Hematopoietic multipotent progenitor cell treated with erythropoietin and hydrocortisone succinate and interleukin-3 and kit ligand, for 4 days (in vitro differentiated cells): Measurements from ENCODE around the gene LRP1B.

Experiments
- DNase-seq: peaks from one replicate; pipeline ENCODE4 v3.0.0-alpha.2; 2015

LRP1B gene

DNA sequence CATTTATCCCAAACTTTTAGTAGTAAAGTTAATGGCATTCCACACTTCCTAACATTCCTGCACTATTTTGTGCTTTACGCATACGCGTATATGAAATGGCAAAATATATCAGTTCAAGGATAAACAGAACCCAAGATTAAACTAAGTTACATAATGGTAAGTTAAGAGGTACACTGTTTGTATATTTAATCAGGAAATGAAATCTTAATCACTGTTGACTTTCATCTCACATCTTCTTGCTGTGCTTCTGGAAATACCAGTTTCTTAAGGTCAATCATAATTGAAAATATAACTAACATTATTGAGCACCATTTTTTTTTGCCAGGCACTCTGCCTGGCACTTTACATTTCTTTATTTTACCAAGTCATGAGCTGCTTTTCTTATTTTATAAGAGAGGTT is 565.2 kb downstream of the LRP1B start:
- no peak for DNase-seq

DNA sequence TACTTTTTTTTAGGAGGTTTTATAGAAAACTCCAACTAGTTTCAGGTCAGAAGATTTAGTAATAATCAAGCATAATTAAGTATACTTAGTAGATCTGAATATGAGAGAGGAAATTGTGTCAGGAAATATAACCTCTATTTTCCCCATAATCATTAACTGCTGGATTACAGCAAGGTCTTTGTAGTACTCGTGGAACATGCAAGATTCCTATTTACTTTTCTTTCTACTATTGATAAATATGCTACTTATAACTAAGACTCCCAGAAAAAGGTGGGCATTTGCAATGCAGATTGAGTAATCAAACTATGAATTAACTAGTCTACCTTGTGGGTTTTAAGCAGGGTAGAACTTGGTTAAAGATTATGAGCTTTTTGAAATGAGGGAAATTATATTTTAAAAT is 570.1 kb downstream of the LRP1B start:
- DNase-seq = no peak

DNA sequence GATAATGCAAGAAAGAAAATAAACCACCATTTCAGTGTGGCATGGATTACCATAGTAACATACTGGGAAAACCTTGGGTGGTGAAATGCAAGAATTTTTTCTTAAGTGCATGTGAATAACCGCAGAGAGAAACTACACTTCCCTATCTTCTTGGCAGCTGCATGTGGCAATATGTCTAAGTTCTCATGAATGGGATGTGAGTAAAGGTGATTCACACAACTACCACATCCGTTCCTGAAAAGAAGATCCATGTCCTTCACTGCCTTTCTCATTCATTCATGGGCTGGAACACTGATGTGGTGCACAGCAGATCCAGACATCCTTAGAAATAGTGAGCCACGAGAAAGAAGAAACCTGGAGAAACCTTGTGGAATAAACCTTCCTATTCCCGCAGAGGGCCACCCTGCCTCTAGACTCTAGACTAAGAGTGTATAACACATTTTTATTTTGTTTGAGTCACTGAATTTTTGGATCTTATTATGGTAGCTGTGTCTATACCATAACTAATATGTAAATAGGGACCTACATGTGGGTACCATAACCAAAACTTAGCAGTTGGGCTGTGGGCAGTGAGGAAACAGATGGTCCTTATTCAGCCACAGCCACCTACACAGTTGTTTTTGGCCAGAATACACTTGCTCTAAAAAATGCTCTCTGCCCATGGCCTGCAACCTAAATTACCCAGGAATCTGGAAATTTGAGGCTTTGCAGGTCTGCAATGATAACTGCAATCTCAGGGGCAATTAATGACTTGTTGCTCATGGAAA is 573.3 kb downstream of the LRP1B start:
- peak; percentile 71 for DNase-seq

DNA sequence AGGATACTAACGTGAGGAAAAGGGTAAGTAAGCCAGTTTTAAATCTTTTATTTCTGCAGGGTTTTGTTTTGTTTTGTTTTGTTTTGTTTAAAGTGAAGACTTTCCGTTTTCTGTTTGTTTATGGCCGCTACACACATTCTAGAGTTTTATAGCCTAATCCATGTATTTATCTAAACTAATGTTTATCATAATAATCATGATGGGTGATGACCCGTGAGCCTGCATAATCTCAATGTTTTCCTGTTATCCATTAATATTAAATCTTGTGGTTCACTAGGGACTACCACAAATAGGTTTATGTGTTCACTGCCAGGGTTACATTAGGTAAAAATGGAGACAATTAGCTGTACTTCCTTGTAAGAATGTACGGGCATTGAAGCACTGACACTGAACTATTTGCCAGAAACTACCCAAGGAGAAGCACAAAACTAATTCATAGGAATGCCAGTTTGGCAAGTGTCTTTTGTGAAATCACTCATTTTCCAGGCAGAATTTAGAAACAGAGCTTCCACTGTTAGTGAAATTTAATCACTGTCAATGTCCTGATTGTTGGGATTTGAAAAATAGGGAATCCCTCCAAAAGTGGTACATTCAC is 574.8 kb downstream of the LRP1B start:
- DNase-seq = no peak

DNA sequence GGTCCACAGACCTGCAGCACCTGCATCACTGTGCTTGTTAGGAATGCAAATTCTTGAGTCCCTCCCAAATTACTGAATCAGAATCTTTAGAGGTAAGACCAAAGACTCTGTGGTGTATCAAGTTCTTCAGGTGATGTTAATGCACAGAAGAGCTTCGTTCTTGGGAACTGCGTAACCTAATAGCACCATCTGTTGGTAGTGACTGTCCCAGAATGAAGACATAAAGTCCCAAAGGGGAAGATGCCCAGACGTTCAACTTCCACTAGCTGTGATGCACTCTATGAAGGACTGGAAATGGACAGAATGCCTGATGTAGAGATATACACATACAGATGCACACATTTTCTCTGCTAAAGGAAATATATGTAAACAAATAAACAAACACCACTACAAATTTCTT is 576.0 kb downstream of the LRP1B start:
- DNase-seq = peak; percentile 74

DNA sequence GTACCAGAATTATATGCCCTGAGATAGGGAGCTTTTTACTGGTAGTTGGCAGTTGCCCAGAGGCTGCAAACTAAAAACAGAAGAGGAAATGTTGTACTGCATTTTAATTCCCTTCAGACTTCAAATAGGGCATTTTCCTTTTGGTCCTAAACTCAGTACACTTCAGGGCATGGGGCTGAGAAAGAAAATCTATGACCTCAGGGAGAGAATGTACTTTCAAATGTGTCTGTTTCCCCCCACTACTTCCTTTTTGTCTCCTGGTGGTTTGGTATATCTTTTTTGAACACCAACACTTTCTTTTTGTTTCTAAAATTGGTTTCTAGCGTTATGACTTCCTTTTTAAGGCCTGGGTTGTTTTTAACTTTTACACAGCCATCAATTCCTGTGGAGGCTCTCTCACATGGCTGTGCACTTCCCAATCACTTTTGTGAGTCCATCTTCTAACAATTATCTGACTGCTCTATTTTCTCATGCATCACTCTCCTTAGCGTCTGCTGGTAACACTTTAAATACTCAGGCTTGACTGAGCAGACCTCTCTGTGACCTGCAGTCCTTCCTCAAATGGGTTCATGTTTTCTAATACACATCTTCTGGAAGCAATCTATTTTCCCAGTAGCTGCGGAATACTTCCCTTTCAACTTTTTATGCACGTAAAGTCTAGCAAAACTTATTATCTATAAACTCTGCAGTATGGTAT is 596.0 kb downstream of the LRP1B start:
- DNase-seq = peak; percentile 65

DNA sequence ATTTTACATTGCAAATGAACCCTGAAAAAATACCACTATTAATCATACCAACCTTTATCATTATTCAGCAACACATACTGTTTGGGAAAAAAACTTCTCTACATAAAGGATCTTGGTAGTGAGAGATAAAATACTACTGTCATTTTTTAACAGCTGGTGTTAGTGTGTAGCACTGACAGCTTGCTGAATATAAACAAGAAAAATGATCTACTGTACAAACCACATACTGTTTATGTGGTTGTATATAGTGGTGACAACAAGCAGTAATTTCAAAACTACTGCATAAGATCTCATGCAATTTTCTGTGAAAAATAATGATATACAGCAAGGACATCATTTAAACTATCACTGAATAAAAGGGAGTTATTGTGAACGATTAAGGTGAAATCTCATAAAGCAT is 601.2 kb downstream of the LRP1B start:
- no peak for DNase-seq

DNA sequence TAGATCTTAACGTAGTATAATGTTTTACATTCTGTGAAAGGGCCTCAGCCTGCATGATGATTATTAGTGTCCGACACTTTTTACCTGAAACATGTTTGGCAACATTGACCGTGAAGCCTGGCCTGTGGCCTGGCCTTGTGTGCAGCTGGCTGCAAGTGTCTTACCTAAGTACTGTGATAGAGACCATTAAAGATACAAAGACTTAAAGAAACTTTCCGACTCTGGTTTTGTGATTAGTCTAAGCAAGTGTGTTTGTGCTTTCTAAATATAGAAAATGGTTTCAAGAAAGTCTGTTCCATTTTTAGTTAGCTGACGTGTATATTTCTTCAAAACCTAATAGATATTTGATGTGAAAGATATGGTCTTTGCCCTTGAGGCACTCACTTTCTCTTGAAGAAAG is 601.8 kb downstream of the LRP1B start:
- DNase-seq = no peak

DNA sequence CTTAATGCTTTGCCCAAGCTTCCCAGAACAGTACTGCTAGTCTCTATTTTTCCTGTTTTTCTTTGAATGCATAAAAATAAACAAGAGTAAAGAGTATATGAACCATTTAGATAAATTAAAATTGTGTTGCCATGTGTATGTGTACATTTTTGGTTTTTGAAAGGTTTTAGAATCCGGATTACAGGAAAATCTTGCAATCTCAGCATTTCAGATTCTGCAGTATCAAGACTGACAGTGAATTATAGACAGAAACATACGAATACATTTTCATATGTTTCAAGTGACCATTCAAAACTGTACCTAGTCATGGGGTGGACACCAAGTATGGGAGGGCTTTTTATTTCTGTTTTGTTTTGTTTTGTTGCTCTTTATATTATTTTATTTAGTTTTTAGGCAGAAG is 604.1 kb downstream of the LRP1B start:
- no peak for DNase-seq

DNA sequence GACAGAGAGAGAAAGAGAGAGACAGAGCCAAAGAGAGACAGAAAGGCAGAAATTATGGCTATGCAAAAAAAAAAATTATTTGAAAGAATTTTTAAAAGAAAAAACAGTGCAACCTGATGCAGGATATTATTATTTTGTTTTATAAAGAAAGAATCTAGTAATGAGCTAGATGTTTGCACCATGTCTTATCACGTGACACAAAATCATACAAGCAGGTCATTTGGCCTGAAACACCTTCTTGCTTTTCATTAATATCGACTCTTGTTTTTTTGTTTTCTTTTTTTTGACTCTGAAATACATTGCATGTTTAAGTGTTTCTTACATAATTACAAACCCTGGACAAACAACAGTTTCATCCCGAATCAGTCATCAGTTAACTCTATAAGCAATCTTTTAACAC is 606.0 kb downstream of the LRP1B start:
- no peak for DNase-seq

DNA sequence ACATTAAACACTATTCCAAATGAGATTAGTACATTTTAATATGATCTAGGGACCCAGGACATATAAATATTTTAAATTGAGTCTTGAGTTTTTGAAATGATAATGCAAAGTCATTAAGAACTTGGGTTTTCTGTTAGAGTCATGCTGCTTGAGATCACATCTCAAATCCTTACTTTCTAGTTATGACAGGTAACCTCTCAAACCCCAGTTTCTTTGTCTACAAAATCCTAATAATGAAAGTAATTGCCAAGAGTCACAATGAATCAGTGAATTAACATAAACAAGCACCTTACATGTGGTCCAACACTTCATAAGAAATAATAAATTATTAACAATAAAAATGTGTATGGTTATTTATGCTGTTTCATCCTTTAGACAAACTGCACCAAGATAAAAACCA is 607.6 kb downstream of the LRP1B start:
- DNase-seq = no peak

DNA sequence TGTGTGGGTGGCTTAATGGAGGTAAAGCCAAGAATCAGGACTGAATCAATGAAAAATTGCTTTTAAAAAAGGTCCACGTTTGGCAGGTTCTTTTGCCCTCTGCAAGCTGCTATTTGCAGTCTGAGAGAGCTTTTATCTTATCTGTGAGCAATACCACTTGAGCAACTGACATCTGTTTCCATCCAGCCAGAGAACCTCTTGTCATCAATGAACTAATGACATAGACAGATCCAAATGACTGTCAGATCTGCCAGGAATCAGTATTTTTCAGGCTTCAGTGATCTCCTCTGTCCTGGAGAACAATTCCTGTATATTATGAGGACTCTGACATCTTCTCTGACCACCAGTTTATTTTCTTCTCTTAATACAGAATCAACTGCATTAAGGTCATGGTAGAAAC is 608.1 kb downstream of the LRP1B start:
- DNase-seq = peak; percentile 15

DNA sequence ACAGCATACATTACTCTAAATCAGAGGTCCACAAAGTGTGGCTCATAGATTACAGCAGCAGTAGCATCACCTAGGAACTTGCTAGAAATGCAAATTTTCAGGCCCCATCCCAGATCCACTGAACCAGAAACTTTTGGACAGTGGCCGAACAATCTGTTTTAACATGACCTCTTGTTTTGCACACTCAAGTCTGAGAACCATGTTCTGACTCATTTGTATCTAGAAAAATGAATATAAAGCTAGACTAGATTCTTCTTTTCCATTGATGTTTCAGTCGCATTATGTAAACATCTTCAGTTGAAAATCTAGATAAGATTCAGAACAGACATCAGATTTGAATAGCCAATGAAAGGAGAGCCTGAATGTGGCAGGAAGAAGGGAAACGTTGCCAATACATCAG is 608.8 kb downstream of the LRP1B start:
- DNase-seq = no peak

DNA sequence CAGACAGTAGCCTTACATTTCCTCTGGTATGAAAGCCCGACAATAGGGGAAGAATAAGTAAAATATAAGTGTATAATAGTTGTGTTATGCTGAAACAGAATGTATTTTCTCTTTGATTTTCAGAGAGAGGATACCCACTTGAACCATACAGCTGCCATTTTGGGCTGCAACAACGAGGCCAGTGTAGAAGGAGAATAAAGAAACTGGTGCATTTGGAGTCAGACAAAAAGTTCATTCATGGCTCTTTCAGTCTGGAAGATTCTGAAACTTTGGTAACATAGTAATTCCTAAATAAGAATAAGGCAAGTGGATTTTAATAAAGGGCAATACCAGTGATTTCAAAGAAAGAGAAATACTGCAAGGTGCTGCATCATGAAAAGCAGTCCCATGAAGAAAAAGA is 610.9 kb downstream of the LRP1B start:
- DNase-seq = no peak

DNA sequence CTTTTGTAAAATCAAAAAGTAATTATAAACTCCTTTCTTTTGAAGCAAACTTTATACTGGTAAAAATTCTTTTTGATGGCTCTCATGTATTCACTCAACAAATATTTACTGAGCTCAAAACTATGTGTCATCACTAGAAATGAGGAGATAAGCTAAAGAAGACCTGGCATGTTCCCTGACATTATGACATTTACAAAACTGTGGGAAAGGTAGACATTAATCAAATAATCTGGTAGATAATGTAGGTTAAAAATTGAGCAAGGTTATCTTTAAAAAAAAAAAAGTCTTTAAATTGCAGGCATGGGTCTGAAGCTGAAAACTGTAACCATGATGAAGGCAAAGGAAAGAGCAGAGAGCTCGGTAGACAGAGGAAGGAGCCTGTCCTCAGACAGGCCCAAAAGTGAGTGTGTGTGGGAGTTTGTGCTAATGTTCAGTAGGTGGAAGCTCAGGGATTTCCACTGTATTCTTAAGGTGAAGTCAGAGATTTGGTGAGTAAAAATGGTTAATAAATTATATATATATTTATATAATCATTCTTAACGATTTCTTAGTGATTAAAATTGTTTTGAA is 612.9 kb downstream of the LRP1B start:
- no peak for DNase-seq

DNA sequence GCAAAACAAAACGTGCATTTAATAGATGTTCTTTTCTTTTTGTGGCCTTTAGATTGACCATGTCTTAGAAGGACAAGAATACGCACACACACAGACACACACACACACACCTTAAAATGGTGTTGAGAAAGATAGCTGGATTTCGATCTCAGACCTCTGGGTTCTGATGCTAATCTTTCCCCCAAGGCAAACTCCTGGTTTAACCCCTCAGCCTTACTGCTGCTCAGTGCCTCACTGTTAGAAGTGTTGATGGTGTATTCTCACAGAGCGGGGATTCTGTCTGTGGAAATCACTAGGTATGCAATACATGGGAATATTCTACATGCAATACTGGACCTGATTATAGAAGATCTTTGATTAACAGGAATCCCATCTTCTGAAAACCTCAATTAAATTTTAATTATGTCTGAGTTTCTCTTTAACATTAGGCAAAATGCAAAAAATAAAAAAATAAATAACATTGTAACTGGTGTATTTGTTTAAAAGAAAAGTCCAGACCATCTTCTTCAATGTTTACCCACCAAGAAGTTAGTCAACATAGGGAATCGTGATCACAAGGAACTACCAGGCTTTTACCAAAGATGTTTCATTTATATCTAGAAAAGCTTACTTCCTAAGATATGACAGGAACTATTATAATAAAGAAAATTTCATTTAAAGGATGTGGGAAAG is 613.5 kb downstream of the LRP1B start:
- DNase-seq = no peak

DNA sequence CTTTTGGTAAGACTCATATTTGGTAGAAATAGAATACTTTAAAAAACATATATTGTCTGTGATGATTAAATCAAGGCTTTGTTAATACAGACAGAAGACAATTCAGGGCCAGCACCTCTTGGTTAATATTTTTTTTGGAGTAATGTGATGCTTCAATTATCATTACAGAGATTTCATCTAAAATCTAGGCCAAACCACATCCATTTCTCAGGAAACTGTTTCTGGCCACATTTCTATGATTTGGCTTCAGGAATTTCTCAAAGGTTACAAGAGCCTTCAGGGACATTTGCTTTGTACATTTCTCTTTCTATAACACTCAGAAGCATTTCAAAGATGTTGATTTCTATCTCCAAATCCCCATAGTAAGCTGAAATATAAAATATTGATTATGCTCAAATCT is 614.9 kb downstream of the LRP1B start:
- no peak for DNase-seq

DNA sequence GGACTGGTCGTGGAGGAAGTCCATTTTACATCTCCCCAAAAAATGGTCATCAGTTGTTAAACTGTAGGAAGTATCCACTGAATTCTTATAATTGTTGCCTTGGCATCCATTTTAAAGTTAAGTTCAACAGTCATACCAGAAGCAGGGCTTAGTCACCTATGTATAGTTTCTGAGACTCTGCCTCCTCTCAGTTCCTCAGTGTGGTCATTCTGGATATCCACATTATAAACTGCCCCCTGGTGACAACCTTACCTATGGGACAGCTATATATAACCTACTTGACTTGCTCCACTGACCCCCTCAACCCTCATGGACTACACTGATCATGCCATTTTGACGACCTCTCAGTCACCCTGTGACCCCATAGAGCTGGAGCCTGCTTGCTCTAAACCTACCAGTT is 617.0 kb downstream of the LRP1B start:
- no peak for DNase-seq

DNA sequence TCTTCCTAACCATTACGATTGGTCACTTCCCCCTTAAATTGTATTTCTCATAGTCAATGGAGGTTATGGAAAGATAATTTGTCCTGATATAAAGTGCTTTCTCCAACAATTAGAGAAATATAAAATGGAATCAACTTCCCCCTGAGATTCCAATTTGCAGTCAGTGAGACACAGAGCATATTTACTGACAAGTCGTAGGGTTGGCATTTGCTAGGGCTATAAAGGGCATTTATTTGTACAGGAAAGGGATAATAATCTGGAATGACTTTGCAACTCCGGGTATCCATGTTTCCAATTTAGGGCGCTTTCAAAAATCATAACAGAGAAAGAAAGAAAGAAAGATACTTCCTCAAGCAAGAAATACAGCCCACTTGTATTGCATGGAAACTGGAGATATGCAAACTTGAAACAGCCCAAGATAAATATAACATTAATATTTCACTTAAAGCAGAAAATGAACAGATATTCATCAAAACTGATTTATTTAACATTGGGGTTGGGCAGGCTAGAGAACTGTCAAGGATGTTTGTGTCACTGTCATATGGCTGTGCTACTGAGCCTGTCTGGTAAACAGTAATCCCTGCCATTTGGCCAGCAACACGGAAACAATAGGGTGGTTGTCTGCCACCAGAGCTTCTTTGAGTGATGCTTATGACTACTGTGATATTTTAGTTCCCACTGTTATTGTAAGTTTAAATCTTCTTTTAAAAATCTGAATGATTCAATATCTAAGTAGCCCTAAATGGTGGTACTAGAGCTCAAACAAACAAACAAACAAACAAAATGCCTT is 621.8 kb downstream of the LRP1B start:
- DNase-seq = no peak

DNA sequence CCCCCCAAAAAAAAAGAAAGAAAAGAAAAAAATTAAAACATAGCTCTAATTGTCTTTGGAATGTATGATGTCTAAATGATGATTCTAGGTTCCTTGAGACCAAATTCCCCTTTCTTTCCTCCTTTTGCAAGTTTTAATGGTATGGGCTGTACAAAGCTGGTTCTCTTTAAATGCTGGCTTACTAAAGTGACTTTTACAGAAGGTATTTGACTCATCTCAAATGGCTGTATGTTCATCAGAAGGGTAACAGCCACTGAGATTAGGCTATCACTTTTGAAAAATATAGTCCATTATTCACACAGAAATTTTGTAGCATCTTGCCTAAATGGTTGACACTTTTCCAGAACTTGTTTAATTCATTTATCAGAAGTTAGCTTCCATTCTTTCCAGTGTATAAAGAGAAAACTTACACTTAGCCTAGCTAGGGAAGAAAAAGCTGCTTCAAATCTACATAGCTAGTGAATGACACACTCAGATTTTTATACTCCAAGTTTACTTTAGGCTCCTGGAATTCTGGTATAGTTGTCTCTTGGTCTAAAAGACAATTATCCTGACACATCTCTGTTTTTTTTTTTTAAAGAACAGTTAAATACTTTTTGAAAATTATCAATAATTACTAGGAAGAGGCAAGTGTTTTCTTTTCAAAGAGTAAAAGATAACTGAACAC is 622.6 kb downstream of the LRP1B start:
- DNase-seq = no peak

DNA sequence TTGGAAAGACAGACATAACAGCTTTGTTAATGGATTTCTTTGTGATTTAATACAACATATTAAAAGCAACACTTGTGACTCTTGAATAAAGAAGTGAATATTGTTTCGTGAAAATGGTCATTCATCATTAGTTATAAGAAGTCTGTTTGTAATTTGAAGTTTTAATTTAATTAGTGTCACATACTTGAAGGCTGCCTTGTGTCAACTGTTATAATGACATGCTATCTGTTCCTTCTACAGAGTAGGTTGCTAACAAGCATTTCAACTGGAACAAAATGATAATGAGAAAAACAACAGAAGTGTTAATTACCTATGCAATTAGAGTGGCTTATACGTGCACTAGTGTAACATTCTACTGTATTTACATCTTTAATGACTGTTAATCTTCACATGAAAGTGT is 624.7 kb downstream of the LRP1B start:
- DNase-seq = no peak

DNA sequence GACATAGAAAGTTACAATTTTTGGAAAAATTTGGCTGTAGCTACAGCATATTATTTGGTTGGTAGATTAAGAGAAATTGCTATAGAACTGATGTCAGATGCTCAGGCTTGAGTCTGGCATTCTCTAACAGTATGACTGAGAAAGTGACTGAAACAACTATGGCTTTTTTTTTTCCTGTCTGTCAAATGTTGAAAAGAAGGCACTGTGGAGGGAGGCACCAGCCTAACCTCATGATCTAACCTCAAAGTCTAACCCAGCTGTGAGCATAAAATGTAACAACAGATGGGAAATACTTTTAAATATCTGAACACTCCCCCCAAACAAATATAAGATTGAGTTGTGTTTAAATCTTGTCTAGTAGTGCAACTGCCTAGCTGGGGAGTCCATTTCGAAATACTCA is 629.1 kb downstream of the LRP1B start:
- DNase-seq = no peak
